Fibroblast of mammary gland (primary cell): ENCODE measurements around the gene S100A4.

Source experiments
- DNase-seq: peaks from one replicate; pipeline ENCODE4 v3.0.0-alpha.2; 2010; ENCODE audit warnings: low read depth
- H3K4me3 ChIP-seq: 2 replicates; pipeline ENCODE4 v1.5.1; 2011; ENCODE audit warnings: low read depth, mild to moderate bottlenecking, low read length, moderate library complexity; ENCODE audit not compliant: control insufficient read depth
- CTCF ChIP-seq: conservative IDR thresholded peaks from 2 replicates; pipeline ENCODE4 v1.5.1; 2011; ENCODE audit warnings: low read depth, low read length, inconsistent platforms; ENCODE audit not compliant: control insufficient read depth, insufficient read depth

Gene S100A4

GRCh38 chr1:153506831-153507413 lies 38.7 kb downstream of the S100A4 start:
- peak overlapping the region; percentile 13 for H3K4me3 ChIP-seq
- peak; percentile 96 for DNase-seq
- no peak for TF ChIP-seq CTCF

DNA sequence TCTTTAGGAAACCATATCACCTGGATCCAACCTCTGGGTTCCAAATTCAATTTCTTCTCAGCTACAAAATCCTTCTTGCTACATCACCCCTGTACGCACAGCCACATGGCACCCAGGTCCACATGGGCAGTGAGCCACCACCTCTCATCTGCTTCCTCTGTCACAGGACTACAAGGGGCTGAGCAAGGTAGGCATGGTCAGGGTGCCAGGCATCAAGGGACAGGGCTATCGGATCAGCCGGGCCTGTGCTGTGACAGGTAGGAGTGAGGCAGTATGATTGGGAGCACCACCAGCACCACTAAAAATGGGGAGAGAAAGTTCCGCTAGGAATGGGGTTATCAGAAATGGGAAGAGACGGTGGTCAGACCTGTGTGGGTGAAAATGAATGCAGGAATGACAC lies 39.2 kb downstream of the S100A4 start:
- H3K4me3 ChIP-seq: no peak overlapping the region
- no peak for TF ChIP-seq CTCF
- DNase-seq: no peak

DNA sequence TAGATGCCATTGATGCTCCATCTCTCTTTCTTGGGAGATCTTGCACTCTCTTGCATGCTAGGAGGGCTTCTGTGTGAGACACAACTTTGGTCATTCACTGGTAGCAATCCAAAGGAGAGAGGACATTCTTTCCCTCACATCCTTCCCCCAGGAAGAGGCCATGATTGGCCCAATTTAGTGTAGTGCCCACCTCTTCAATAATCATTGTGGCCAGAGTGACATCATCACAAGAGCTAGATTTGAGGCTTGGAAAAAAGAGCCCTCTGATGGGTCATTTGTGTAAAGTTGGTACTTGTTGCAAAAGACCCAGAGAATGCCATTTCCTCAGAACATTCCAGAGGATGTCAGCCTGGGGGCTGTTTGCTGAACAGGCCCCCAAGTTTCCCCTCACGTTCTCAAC lies 40.0 kb downstream of the S100A4 start:
- DNase-seq: peak; percentile 43
- H3K4me3 ChIP-seq: no peak overlapping the region
- TF ChIP-seq CTCF: no peak

- TF ChIP-seq CTCF: no peak
- H3K4me3 ChIP-seq: no peak overlapping the region
- no peak for DNase-seq
Measured at GRCh38 chr1:153503766-153504165, 41.8 kb downstream of the S100A4 start.

GRCh38 chr1:153498746-153499145 lies 46.9 kb downstream of the S100A4 start:
- no peak overlapping the region for H3K4me3 ChIP-seq
- no peak for TF ChIP-seq CTCF
- no peak for DNase-seq

DNA sequence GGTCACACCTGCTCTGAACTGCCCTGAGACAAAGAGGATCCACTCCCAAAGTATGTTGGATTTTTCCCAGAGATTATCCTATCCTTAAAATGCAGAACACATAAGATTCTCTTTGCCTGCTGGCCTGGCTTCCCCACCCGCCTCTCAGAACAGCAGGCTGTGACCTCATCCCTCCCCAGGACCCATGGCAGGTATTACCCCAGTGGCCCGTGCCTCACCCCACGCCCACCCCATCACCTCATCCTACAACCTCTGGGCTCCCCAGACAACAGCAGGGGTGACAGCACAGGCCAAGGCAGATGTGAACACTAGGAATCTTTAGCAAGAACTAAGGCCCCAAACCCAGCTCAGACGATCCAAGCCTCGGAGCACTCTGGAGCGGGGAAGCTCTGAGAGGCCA lies 50.1 kb downstream of the S100A4 start:
- DNase-seq: no peak
- no peak for TF ChIP-seq CTCF
- H3K4me3 ChIP-seq: no peak overlapping the region
